ENCODE data around the gene SNX27.
"Not testable (repeated sequence)": the region's sequence is repeated elsewhere in the genome, so short reads cannot be mapped to it uniquely, and the experiment has no call there.

Gene SNX27

DNA sequence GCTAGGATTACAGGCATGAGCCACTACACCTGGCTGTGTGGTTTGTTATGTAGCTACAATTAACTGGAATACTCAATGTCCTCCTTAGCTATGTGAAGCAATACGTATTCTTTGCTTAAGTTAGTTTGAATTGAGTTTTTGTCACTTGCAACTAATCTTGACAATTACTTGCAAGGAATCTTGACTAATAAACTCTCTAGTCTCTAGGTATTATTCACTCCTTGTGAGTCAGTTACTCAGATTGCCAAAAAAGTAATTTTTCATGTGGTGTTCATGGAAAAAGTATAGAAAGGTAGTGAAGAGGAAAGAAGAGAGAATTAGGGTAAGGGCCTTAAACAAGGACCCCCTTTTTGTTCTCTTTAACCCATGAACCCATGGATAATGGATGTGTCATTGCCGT is 7.6 kb upstream of the SNX27 start:
- DNase-seq: no peak

DNA sequence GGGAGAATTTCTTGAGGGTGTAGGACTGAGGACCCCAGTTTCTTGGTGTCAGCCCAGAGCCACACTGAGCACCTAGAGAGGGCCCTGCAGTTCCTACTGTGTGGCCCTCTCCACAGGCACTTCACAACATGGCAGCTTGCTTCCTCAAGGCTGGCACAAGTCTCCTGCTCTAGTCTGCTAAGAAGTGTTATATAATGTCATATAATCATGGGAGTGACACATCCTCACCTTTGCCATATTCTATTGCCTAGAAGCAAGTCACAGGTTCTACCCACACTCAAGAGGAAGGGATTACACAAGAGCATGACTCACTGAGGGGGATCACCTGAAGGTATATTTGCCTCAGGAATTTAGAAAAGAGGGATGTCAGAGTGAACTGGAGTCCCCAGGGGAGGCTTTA is 5.5 kb upstream of the SNX27 start:
- DNase-seq: no peak

DNA sequence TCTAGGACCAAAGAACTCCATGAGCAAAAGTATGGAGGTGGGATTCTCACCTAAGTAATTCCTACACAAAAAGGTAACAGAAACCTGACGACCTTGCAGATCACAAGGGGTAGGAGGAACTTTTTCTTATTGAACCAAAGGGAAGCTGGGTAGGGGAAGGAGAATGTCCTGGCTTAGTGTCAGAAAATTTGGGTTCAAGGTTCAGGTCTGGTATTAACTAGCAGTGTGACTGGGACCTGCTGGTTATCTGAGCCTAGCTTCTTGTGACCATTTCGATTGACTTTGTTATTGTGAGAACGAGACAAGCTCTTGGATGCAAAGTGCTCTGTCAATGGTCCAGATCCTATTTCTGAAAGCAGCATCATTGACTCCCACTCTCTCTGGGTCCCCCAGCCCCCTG is 5.0 kb upstream of the SNX27 start:
- no peak for DNase-seq

DNA sequence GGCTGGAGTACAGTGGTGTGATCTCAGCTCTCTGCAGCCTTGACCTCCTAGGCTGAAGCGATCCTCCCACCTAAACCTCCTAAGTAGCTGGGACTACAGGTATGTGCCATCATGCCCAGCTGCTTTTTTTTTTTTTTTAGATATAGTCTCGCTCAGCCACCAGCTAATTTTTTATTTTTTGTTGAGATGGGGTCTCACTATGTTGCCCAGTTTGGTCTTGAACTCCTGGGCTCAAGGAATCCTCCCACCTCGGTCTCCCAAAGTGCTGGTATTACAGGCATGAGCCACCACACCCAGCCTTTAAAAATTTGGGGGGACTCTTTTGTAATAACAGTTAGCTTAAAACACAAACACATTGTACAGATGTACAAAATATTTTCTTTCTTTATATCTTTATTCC is 1.7 kb upstream of the SNX27 start:
- no peak for DNase-seq

DNA sequence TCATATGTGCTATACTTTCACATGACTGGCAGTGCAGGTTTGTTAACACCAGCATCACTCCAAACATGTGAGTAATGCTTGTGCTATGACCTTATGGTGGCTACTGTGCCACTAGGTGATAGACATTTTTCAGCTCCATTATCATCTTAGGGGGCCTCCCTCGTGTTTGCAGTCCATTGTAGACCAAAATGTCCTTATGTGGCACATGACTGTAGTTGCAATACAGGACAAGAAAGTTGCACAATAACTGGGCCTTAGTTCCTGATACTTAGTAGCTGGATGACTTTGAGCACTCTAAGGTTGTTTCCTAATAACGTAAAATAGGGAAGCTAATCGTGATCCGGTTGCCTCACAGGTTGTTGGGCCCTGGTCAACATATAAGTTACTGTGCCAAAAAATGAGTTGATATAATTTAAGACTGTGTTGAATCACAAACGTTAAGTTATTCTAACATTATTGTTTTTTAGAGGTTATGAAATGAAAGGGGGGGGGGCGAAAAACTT is 511 bp upstream of the SNX27 start:
- DNase-seq: peak; percentile 23

DNA sequence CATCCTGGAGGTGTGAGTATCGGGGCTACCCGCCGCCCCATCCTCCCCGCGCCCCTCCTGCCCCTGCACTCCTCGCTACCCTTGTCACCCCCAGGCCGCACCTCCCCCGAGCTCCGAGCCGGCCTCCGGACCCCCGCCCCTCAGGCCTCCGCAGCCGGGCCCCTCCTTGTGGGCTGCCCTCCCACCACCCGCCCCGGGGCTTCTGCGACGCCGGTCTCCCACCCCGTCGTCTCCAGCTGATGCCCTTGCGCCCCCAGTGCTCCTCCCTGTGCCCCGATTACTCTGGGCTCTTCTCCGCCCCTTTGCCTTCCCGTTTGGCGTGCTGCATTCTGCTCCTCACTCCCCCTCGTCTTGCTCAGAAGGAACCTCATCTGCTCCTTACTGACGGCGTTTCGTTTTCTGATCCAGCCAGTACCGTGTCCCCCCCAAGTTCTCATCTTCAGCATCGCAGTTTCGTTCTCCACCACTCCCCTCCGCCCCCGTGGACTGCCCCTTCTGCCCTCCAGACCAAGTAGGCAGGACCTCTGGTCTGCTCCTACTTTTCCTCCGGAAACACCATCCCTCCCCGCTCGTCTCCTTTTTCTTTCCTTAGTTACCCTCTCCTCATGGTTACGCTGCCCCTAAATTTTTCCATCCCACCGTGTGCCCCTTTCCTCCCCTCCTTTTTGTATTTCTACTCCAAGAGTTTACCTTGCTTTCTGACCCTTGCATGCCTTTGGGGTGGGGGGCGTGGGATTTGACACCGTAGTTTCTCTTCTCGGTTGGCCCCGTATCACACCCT is 841 bp downstream of the SNX27 start:
- DNase-seq: peak; percentile 23

DNA sequence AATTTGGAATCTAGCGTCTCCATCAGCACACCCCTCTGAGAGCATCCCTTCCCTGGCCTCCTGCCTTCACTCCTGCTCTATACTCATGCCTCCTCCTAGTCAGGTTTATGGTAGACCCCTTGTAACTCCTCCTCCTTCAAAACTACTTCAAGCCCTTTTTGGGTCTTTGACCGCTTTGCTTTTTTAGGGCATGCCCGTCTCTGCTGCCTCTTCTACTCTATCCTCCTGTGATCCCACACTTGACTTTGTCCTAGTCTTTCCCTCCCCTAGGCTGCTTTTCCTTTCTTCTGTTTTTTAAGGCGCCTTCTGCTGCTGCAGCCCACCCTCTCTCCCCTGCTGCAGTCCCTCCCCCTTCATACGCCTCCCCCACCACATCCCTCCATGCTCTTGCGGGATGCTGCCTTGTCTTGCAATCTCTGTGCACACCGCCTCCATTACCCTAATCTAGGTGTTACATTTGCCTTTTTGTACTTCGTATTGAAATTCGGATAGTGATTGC is 1.5 kb downstream of the SNX27 start:
- no peak for DNase-seq

DNA sequence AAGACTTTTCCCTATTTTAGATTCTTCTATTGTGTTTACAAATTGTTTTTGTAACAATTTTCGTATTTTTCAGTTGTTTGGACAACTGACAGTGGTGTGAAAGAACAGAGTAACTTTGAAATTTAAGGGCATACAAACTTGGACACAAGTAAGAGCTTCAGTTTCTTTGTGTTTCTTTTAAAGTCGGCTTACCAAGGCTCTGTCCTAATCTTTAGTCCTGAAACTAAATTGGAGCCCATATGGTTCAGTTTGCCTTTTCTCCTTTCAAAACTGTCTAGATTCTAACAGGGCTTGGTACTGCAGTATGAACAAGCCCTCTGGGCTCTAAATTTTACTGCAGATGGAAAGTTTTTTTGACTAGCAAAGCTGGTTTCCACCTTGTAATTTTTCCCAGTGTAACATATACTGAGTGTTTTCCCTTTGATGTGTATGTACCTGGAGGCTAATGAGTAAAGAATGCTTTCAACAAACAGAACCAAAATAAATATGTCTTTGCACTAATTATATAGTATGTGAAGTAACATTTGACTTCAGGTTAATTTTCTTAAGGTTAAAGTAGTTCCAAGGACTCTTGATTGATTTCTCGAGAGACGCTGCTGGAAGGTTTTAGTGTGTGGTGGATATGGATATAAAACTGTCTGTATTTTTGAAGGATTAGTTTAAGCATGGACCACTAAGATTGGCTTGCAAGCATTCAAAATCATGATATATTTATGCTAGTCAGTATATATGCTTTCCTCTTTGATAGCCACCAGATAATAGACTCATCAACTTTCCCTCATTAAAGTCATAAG is 4.1 kb downstream of the SNX27 start:
- no peak for DNase-seq

DNA sequence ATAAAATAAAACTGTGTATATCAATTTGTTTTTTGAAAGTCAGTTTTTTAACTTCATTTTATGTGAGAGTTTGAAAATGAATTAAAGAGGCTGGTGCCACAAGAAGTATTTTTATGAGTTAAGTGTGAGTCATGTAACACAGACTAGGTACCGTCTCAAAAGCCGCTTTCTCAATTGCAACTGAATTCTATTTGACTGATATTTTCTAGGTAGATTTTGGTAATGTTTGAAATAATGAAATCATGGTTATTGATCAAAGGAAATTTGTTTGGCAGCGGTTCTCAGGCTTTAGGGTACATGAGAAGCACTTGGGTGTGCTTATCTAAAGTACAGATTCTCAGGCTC is 4.6 kb downstream of the SNX27 start:
- no peak for DNase-seq

DNA sequence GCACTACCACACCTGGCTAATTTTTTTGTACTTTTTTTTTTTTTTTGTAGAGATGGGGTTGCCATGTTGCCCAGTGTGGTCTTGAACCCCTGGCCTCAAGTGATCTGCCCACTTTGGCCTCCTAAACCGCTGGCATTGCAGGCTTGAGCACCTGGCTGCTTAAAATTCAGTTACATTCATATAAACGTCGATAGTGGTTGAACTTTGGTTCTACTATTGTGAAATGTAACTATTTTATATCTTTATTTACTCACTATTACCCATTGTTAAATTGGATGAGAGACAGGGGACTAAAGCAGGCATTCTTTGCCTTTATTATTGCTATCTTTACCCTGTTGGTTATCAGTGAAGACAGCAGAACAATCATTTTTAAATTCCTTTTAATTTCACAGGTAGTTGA is 6.2 kb downstream of the SNX27 start:
- DNase-seq: no peak

DNA sequence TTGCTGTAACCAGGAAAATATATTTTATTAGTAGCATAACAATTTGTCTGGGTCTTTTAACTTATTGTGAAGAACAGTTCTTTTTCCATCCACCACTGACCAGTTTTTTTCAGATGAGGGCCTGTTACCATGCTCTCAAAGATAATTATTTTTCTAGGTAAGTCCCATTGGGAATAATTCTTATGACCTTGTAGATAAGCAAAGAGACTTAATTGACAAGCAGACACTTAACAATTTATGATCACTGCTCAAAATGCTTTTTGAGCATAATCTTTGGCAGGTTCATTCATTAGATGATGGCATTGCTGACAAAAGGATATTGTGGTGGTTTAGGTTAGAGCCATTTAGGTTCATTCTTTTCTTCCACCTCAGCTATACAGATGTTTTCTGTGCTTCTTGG is 6.6 kb downstream of the SNX27 start:
- DNase-seq: no peak

DNA sequence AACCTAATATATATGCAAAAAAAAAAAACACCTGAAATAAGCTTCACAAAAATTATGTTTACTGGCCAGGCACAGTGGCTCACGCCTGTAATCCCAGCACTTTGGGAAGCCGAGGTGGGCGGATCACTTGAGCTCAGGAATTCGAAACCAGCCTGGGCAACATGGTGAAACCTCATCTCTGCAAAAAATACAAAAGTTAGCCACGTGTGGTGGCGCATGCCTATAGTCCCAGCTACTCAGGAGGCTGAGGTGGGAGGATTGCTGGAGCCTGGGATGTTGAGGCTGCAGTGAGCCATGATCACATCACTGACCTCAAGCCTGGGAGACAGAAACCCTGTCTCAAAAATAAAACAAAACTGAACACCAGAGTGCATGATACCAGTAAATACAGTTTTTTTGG is 7.1 kb downstream of the SNX27 start:
- not testable (repeated sequence) for DNase-seq

DNA sequence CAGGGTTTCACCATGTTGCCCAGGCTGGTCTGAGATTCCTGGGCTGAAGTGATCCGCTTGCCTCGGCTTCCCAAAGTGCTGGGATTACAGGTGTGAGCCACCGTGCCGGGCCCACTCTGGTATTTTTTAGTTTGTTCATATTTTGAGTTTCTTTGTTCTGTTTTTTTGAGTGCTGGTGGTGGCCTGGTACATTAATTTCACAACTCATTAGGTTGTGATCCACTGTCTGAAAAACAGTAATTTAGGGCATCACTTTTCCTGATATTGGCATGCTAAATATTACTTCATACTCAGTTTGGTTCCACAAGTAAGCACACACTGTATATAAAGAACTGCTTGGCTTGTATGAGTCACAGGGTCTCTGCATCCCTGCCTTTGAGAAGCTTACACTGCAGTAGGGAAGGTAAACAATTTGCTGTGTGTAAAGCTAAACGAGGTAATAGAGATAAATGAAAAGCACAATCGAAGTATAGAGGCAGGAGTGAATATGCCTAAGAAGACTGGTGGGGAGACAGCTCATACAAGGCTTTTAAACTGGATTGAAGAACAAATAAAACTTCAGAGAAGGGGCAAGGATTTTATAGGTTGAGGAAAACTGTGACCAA is 7.7 kb downstream of the SNX27 start:
- DNase-seq: no peak

DNA sequence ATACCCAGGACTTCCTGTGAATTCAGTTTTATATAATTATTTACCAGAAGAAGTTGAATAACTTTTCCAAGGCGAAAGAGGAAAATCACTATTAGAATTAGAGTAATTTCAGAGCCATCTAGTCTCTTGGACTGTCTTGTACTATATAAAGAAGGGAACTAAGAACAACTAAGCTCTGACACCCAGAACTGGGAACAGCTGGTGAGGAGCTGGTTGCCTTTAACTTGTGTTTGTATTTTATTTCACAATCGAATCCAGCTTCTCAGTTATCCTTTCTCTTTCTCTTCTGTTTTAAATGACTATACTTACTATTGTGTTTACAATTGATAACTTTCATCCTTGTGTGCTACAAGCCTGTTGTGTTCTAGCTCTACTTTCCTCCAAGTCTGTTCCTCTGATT is 8.4 kb downstream of the SNX27 start:
- DNase-seq: no peak

DNA sequence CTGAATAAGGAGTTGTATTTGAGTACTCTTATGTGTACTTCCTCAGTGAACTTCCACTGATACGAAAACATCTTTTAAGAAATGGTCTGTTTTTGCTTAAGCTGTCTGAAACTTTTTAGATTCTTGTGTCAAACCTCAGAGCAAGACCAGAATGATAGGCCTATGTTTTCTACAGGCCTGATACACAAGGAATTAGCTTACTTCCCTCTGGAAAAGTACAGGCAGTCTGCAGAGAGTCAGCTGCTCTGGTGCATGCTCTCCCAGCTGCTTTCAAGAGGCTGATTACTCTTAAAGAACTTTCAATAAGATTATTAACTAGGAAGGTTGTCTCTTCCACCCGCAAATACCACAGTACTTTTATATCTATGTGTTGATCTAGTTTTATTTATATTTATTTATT is 9.5 kb downstream of the SNX27 start:
- DNase-seq: no peak

DNA sequence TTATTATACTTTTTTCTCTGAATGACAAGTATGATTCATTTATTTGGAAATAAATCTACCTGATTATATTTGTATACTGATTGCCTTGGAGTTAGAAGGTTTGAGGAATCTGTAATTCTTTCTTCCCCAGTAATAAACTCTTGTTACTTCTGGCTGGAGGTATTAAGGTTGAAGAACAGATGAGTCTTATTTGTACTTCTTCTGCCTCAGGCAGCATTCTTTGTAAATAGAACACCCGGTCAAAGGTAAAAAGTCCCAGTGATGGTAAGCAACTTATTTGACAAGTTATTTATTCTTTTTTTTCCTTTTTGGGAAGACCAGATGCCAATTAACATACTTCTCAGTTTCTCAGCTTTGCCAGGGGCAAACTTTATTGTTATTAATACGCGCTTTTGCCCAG is 12.9 kb downstream of the SNX27 start:
- no peak for DNase-seq

DNA sequence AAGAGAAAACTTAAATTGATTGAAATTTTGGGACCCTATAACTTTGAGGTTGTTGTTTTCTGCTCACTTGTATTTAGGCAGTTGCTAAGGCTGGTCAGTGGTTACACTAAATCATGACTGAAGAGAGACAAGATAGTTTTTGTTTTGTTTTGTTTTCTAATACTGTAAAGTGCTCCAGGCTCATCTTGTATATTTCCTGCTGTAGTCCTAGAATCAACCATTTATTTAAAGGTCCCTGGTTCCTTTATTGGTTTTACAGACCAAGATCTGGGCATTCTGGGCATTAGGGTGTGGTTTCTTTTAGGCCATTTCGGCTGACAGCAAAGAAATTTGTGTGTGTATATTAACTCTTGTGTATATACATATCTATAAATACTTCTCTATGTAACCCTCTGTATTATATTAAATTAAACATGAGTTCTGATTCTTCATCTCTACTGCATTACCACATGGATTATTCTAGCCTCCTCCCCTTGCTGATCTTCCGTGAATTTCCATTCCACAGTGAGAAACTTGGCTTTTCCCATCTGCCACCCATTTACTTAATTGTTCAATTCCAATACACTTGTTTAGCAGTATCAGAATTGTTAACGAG is 15.0 kb downstream of the SNX27 start:
- no peak for DNase-seq

DNA sequence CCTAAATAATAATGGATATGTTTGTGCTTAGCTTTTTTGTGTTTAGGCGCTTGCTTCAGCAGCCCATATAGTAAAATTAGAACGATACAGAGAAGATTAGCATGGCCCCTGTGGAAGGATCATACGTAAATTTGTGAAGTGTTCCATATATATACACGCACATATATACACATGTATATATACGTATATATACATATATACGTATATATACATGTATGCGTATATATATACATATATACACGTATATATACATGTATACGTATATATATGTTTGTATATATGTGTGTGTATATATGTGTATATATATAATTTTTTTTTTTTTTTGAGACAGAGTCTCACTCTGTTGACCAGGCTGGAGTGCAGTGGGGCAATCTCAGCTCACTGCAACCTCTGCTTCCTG is 17.4 kb downstream of the SNX27 start:
- DNase-seq: no peak

DNA sequence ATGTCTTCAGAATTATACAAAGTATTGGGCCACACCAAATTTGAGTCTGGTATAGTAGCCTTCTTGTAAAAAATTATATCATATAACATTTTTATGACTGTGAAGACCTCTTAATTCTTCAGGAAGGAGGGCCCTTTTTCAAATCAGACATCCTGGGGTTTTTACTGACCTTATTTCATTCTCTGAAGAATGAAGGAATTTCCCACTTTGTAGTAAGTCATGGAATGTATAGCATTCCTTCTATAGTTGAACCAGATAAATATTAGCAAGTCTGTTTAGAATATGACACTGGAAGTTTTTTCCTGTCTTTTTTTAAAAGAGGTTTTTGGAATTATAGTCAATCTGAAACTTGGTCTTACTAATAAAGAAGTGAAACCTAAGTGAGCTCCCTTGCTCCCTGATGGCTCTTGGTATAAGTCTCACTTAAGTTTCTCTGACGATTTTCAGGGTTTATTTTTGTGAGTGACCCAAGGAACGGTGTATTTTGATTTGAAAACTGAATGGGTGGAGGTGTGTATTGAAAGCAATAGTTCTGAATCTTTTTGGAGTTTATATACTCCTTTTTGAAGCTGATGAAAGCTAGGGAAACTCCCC is 23.7 kb downstream of the SNX27 start:
- DNase-seq: no peak

DNA sequence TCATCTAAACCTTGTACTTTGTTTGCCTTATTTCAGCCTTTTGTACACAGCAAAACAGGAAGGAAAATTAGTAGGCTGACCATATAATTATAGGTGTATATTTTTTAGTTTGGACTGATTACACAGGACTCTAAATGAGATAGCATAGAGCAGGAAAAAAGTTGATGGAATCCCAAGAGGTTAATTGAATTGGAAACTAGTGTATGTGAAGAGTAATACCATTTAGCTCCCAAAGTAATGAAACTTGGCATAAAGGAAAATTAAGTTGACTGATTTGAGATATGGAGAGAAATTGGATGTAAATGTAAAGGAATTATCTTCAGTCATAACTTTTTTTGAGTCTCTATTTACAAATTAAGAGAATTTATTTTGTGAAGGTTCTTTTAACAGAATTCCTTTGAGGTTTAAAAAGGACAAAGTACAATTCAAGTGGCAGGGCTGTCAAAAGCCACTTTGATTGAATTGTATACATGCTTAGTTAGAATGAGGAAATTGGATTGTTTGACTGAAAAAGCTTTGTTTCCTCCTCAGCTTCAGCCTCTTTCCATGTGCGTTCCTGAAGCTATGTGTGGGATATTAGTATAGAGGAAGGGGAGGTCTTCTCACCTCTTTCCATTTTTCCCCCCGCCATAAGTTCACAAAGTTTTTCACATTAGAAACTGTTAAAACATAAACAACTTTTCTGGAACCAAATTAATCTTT is 26.4 kb downstream of the SNX27 start:
- DNase-seq: no peak

DNA sequence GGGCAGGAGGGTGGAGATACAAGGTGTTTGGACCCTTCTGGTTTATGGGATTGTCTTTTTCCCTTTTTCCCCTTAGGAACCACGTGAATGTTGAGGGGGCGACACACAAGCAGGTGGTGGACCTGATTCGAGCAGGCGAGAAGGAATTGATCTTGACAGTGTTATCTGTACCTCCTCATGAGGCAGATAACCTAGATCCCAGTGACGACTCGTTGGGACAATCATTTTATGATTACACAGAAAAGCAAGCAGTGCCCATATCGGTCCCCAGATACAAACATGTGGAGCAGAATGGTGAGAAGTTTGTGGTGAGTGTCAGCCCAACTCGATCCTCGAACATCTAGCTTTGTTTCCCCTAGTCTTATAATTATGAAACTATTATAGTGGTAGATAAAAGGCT is 27.0 kb downstream of the SNX27 start:
- no peak for DNase-seq

DNA sequence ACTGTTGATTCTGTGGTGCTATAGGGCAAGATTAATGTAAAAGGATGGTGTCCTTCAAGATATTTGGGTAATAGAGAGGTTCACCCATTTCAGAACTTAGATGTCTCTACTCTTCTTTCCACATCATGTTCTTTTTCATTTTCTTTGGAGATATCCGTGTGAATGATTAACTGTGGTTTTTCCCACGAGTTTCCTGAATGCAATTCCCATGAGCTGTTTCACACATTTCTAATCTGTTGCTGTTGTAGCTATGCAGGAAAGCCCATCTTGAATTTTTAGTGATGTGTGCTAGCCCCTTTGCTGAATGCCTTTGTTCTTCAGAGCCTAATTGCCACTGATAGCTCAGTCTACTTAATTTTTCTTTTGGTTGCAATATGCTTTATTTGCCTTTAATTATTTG is 27.6 kb downstream of the SNX27 start:
- DNase-seq: no peak

All from CD4-positive, alpha-beta T cell treated with Interleukin-12 subunit alpha and Interleukin-12 subunit beta, for 1 hour (primary cell).